SK-N-SH (cell line): ENCODE results near the gene KYNU. TPM values are rescaled to one million over a fixed set of nuclear protein-coding genes. Genes with fewer than 3 reads are reported as not detected.

Experiments used
- CTCF ChIA-PET: fragments of 300-600, 350-600 bp; formaldehyde crosslinking; extraction: SDS; loops from one replicate; lab custom pipeline; 2021; lab: Yijun Ruan, JAX
- POLR2A ChIA-PET: fragments of 350-600 bp; sonication (Branson Sonifier 250); formaldehyde crosslinking; extraction: SDS; loops from one replicate; lab custom pipeline; 2020; ENCODE audit warnings: antibody characterized with exemption, inconsistent platforms; lab: Yijun Ruan, JAX
- DNase-seq: peaks from one replicate; pipeline ENCODE4 v3.0.0; 2012
- H2AFZ ChIP-seq: fragments of 200-600 bp; sonication (generic); 2 replicates; pipeline ENCODE4 v1.8.1; 2016; ENCODE audit warnings: antibody characterized with exemption, mild to moderate bottlenecking, low read depth
- H3F3A ChIP-seq: fragments of 200-600 bp; sonication (generic); replicated peaks from 2 replicates; pipeline ENCODE3; 2016; ENCODE audit warnings: antibody characterized with exemption, mild to moderate bottlenecking; ENCODE audit not compliant: insufficient read depth
- H3K27ac ChIP-seq, 2 experiments: fragments of 200-500 bp in 1 of 2; fragments of 200-600 bp in 1 of 2; sonication (Bioruptor generic) in 1 of 2; sonication (generic), shearing (Covaris generic) in 1 of 2; 2 replicates each; pipeline versions ENCODE4 v1.5.1 to v1.6.1; 2014 to 2016; ENCODE audit warnings: low read depth in 2 of 2, inconsistent platforms in 1 of 2, low read length in 1 of 2, mild to moderate bottlenecking in 1 of 2, mixed read lengths in 1 of 2
- H3K27me3 ChIP-seq: fragments of 200-600 bp; sonication (generic), shearing (Covaris generic); 2 replicates; pipeline ENCODE4 v1.6.1; 2016; ENCODE audit warnings: mixed run types; ENCODE audit not compliant: insufficient read depth
- H3K36me3 ChIP-seq, 2 experiments: fragments of 200-500 bp in 1 of 2; fragments of 200-600 bp in 1 of 2; sonication (Bioruptor generic) in 1 of 2; sonication (generic) in 1 of 2; replicated peaks in 1 of 2; 2 replicates each; pipeline versions ENCODE3 to v1.5.1; 2014 to 2016; ENCODE audit warnings: low read length in 1 of 2, mild to moderate bottlenecking in 1 of 2; ENCODE audit not compliant: insufficient read depth in 2 of 2, control insufficient read depth in 1 of 2
- H3K4me1 ChIP-seq, 2 experiments: fragments of 200-500 bp in 1 of 2; fragments of 200-600 bp in 1 of 2; sonication (Bioruptor generic) in 1 of 2; sonication (generic), shearing (Covaris generic) in 1 of 2; 2 replicates each; pipeline versions ENCODE4 v1.5.1 to v1.6.1; 2014 to 2016; ENCODE audit warnings: low read depth in 1 of 2, low read length in 1 of 2, mixed run types in 1 of 2; ENCODE audit not compliant: insufficient read depth in 2 of 2, control insufficient read depth in 1 of 2
- H3K4me2 ChIP-seq: fragments of 200-600 bp; sonication (generic), shearing (Covaris generic); 2 replicates; pipeline ENCODE4 v1.6.1; 2017; ENCODE audit warnings: mixed run types
- H3K4me3 ChIP-seq, 2 experiments: fragments of 200-500 bp in 1 of 2; fragments of 200-600 bp in 1 of 2; sonication (Bioruptor generic) in 1 of 2; sonication (generic), shearing (Covaris generic) in 1 of 2; 2 replicates each; pipeline versions ENCODE4 v1.5.1 to v1.8.1; 2014 to 2016; ENCODE audit warnings: low read depth in 2 of 2, inconsistent platforms in 1 of 2, low read length in 1 of 2, mild to moderate bottlenecking in 1 of 2, mixed read lengths in 1 of 2, moderate library complexity in 1 of 2
- H3K79me2 ChIP-seq: fragments of 200-600 bp; sonication (generic); 2 replicates; pipeline ENCODE4 v1.8.1; 2017; ENCODE audit warnings: mild to moderate bottlenecking; ENCODE audit not compliant: insufficient read depth
- H3K9ac ChIP-seq: fragments of 200-600 bp; sonication (generic); 2 replicates; pipeline ENCODE4 v1.6.1; 2017; ENCODE audit warnings: mixed run types
- H3K9me2 ChIP-seq: fragments of 200-600 bp; sonication (generic); 2 replicates; pipeline ENCODE4 v1.6.1; 2017; ENCODE audit warnings: mixed run types
- H3K9me3 ChIP-seq: fragments of 200-600 bp; sonication (generic); 2 replicates; pipeline ENCODE4 v1.6.1; 2017; ENCODE audit warnings: mixed run types, mild to moderate bottlenecking, moderate library complexity
- H4K20me1 ChIP-seq: fragments of 200-600 bp; sonication (generic); 2 replicates; pipeline ENCODE4 v1.6.1; 2017; ENCODE audit warnings: mild to moderate bottlenecking, mixed run types; ENCODE audit not compliant: insufficient read depth
- CHD2 ChIP-seq: fragments of 150-350 bp; IDR thresholded peaks from 2 replicates; pipeline ENCODE4 v1.6.1; 2018; ENCODE audit warnings: low read length; ENCODE audit not compliant: partially characterized antibody
- ELF1 ChIP-seq: IDR thresholded peaks from 2 replicates; pipeline ENCODE4 v1.4.0; 2012
- FOXM1 ChIP-seq: IDR thresholded peaks from 2 replicates; pipeline ENCODE4 v1.4.0; 2012; ENCODE audit warnings: low read depth, mild to moderate bottlenecking
- GABPA ChIP-seq: IDR thresholded peaks from 2 replicates; pipeline ENCODE4 v1.4.0; 2012; ENCODE audit warnings: low read depth, mild to moderate bottlenecking
- NRF1 ChIP-seq: IDR thresholded peaks from 2 replicates; pipeline ENCODE4 v1.6.1; 2012; ENCODE audit warnings: low read depth, mild to moderate bottlenecking, low read length
- POLR2AphosphoS5 ChIP-seq: IDR thresholded peaks from 2 replicates; pipeline ENCODE4 v1.6.1; 2012; ENCODE audit warnings: low read depth, low read length
- RFX5 ChIP-seq: IDR thresholded peaks from 2 replicates; pipeline ENCODE4 v1.6.1; 2012; ENCODE audit warnings: mild to moderate bottlenecking, improper control_type of control experiment, low read length
- SIN3A ChIP-seq: IDR thresholded peaks from 2 replicates; pipeline ENCODE4 v1.6.1; 2012; ENCODE audit warnings: low read depth, mild to moderate bottlenecking, low read length, moderate library complexity, borderline replicate concordance
- WGBS: methylation state at CpG from one replicate; pipeline ENCODE4 v1.1.6; 2017; ENCODE audit warnings: low lambda C conversion rate; 5-methylcytosine and 5-hydroxymethylcytosine counted together
- polyA plus RNA-seq, 3 experiments: library from polyadenylated mRNA; depleted of rRNA; stranded (reverse); fragments of >200 nt; gene quantifications; 2 replicates each; pipeline ENCODE4 v1.2.3, GENCODE V29; 2012
- TF ChIP-seq, protein P1 (sequence below): IDR thresholded peaks from 2 replicates; pipeline ENCODE4 v1.4.0; 2012; ENCODE audit warnings: low read depth, borderline replicate concordance
- TF ChIP-seq, protein P2 (sequence below): IDR thresholded peaks from 2 replicates; pipeline ENCODE4; 2012
- TF ChIP-seq, protein P3 (sequence below): IDR thresholded peaks from 2 replicates; pipeline ENCODE4 v1.4.0; 2012; ENCODE audit warnings: low read depth

Gene KYNU
- polyA plus RNA-seq, 1 of the 3 experiments (the other 2 are of a cell fraction) = not detected

DNA sequence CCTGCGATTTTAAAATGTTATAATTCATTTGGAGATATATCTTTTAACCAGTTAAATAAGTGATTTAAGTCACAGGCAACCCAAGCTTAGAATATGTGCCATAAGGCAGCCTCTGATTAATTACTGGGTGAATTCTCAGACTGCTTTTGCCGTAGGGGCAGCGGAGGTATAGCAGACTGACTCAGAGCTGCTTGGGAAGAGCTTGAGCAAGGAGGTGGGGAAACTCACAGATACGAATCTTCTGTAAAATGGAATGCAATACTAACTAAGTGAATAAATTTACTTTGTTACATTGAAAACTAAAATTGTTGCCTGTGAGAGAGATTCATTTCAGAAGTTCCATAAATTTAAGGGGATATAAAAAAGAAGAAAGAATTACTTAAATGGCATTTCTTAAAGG is 115.4 kb downstream of the KYNU start:
- ChIA-PET POLR2A (no interaction called here), CTCF (interaction anchor here (1.3 to 2.1 kb wide), 2 partner anchors 12 to 19 kb away, joined by 5 to 9 read pairs; no protein-coding TSS in a partner anchor)
- 55% methylated on average over 4 of the region's 4 CpGs for WGBS
- Histone ChIP-seq H3K9me2 (no peaks in the 10 kb centered on the region), H3K27me3 (no peaks in the 10 kb centered on the region), H3K9me3 (no peaks in the 10 kb centered on the region), H3K4me2 (no peak overlapping the region), H2AFZ (no peak overlapping the region), H3K9ac (no peak overlapping the region), H3K4me3 (no peak overlapping the region), H3K79me2 (no peaks in the 10 kb centered on the region), H3K36me3 (no peaks in the 10 kb centered on the region), H4K20me1 (no peaks in the 10 kb centered on the region), H3F3A (no peaks in the 10 kb centered on the region)
- no peak for DNase-seq
- no peak for TF ChIP-seq RFX5
- TF ChIP-seq, all 33 proteins: peak for 0
- Histone ChIP-seq H3K27ac (no peak overlapping the region), H3K4me1 (no peaks in the 10 kb centered on the region)

DNA sequence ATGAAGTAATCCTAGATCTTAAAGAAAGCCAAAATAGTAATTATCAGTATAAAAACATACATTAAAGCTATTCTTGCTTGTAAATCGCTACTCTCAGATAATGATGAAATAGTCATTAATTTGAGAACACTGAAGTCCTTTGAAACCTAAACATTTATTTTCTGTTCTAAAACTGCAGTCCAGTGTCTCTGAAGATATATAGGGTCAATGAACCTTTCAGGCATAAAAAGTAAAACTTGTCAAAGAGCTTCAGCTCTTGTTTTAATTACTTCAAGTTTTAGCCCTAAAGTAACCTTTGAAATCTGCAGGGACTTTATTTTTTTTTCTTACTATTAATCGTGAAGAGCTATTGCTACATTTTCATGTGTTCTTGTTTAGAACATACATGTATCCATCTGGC is 116.3 kb downstream of the KYNU start:
- CTCF ChIA-PET = interaction anchor here (1.1 to 2.1 kb wide), 2 partner anchors 11 to 13 kb away, joined by 3 to 9 read pairs; no protein-coding TSS in a partner anchor

DNA sequence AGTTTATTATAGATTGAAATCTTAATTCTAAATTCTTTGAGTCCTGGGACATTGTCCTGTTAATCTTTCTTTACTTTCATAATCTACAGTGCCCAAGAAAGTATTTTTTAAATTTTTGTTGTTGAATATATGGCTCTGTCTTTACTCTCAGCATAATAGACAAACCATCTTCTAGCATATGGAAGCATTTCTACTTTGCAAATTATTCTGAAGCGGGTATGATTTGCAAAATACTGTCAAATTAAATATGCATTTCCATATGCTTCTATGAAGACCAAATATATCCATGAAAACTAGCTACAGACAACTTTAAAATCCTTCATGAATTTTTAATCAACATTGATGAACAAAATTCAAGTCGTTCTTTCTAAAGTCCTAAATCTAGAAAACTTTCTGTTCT is 117.2 kb downstream of the KYNU start:
- H4K20me1 ChIP-seq = no peaks in the 10 kb centered on the region
- no peaks in the 10 kb centered on the region for H3K79me2 ChIP-seq
- CTCF ChIA-PET = interaction anchor here (0.6 to 1.1 kb wide), 2 partner anchors 12 to 1023 kb away, joined by 3 read pairs; no protein-coding TSS in a partner anchor
- H3K4me2 ChIP-seq = no peak overlapping the region
- H3F3A ChIP-seq = no peaks in the 10 kb centered on the region
- no peaks in the 10 kb centered on the region for H3K36me3 ChIP-seq
- no peaks in the 10 kb centered on the region for H3K27me3 ChIP-seq
- POLR2A ChIA-PET = no interaction called here
- no peaks in the 10 kb centered on the region for H3K9me2 ChIP-seq
- H2AFZ ChIP-seq = no peak overlapping the region
- WGBS = 48% methylated on average over 2 of the region's 2 CpGs
- H3K9ac ChIP-seq = no peak overlapping the region
- TF ChIP-seq CHD2 = no peak
- no peak for TF ChIP-seq POLR2AphosphoS5
- TF ChIP-seq, protein P1, sequence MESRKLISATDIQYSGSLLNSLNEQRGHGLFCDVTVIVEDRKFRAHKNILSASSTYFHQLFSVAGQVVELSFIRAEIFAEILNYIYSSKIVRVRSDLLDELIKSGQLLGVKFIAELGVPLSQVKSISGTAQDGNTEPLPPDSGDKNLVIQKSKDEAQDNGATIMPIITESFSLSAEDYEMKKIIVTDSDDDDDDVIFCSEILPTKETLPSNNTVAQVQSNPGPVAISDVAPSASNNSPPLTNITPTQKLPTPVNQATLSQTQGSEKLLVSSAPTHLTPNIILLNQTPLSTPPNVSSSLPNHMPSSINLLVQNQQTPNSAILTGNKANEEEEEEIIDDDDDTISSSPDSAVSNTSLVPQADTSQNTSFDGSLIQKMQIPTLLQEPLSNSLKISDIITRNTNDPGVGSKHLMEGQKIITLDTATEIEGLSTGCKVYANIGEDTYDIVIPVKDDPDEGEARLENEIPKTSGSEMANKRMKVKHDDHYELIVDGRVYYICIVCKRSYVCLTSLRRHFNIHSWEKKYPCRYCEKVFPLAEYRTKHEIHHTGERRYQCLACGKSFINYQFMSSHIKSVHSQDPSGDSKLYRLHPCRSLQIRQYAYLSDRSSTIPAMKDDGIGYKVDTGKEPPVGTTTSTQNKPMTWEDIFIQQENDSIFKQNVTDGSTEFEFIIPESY = no peak
- TF ChIP-seq GABPA = no peak
- no peak for TF ChIP-seq SIN3A
- no peaks in the 10 kb centered on the region for H3K4me1 ChIP-seq
- DNase-seq = no peak
- no peaks in the 10 kb centered on the region for H3K9me3 ChIP-seq
- H3K27ac ChIP-seq = no peak overlapping the region
- H3K4me3 ChIP-seq = no peak overlapping the region

More for the DNA sequence above, 116.3 kb downstream of the KYNU start:
- POLR2A ChIA-PET = no interaction called here
- Histone ChIP-seq H4K20me1 (no peaks in the 10 kb centered on the region), H2AFZ (no peak overlapping the region), H3K4me1 (no peaks in the 10 kb centered on the region), H3F3A (no peaks in the 10 kb centered on the region), H3K36me3 (no peaks in the 10 kb centered on the region), H3K9me3 (no peaks in the 10 kb centered on the region), H3K4me2 (no peak overlapping the region), H3K79me2 (no peaks in the 10 kb centered on the region)
- TF ChIP-seq ELF1 (no peak), FOXM1 (no peak), NRF1 (no peak), SIN3A (no peak)
- TF ChIP-seq, protein P2, sequence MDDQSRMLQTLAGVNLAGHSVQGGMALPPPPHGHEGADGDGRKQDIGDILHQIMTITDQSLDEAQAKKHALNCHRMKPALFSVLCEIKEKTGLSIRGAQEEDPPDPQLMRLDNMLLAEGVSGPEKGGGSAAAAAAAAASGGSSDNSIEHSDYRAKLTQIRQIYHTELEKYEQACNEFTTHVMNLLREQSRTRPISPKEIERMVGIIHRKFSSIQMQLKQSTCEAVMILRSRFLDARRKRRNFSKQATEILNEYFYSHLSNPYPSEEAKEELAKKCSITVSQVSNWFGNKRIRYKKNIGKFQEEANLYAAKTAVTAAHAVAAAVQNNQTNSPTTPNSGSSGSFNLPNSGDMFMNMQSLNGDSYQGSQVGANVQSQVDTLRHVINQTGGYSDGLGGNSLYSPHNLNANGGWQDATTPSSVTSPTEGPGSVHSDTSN = no peak
- TF ChIP-seq, protein P3, sequence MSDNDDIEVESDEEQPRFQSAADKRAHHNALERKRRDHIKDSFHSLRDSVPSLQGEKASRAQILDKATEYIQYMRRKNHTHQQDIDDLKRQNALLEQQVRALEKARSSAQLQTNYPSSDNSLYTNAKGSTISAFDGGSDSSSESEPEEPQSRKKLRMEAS = no peak
- TF ChIP-seq, all 33 proteins: peak for 0
- Histone ChIP-seq H3K27me3 (no peaks in the 10 kb centered on the region), H3K4me3 (no peak overlapping the region), H3K9me2 (no peaks in the 10 kb centered on the region), H3K27ac (no peak overlapping the region), H3K9ac (no peak overlapping the region)
- 52% methylated on average over 2 of the region's 2 CpGs for WGBS
- no peak for DNase-seq
